Embryonic facial prominence (tissue), 1 donor: ENCODE results near the gene SUGCT.

Experiments used
- DNase-seq: peaks from one replicate; pipeline ENCODE4 v3.0.0-alpha.2; 2016; ENCODE audit errors: extremely low spot score

The SUGCT gene

DNA sequence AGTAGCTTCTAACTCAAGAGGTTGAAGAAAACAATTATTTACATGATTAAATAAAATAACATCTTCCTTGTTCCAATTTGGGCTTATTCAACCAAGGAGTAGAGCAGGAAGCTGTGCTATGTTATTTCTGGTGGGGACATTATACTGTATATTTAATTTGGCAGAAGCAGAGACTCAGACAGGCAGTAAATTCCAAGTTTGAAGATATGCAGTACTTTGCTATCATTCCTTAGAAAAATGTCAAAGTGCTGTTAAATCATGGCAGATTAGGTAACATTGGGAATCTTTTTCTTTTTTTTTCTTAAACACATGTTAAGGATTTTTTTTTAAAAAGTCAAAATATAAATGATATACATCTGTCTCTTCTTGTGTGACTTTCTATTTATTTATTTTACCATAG is 190.1 kb downstream of the SUGCT start:
- DNase-seq = no peak

DNA sequence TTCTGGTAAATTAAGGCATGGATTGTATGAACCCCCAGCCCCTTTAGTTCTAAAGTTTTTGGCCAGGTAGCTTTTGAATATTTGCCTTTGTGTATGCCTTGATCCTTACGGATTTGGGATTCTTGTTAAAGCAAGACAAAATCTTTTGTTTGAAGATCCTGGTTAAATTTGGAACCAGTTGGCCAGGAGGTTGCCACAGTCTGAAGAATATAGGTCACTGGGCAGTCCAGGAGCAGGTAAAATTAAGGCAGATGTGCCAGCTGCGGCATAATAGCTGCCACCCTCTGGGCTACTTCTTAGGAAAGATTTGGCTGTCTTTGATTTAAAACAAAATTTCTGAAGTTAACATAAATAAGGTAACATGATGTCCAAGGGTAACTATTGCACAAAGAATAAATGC is 192.3 kb downstream of the SUGCT start:
- no peak for DNase-seq

DNA sequence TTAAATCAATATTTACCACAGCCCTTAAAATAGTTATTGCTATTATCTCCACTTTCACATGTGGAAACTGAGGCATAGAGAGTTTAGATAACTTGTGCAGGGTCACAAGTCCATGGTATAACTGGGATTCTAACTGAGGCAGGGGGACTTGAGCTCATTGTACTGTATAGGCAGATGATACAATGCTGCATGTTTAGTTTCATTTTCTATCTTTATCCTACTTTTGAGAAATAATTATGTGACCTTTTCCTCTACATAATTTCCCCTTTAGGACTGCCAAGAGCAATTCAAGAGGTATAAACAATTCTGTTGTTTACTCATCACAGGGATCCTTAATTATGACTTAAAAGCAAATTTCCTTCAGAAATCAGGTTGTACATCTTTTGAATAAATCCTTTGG is 193.1 kb downstream of the SUGCT start:
- DNase-seq = no peak

DNA sequence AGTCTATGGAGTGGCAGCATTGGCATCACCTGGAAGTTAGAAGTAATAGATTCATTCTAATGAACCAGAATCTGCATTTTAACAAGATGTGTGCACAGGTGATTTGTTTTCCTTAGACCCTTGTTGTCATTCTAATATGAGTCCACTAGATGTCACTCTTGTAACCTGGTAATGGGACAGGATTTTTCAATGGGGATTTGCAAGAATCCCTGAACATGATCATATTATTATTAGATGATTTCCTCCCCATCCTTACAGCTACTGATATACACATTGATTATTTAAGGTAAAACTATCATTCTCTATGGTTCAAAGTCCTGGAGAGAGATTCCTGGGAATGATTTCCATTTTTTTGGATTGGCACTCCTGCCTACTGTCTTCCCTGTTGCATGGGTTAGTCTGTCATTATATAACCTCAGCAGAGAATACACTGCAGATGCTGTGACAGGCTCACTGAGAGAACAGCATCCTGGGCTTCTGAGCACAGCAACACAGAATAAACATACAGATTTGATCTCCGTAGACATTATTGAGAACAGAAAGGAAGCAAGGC is 194.9 kb downstream of the SUGCT start:
- DNase-seq = peak; percentile 61

DNA sequence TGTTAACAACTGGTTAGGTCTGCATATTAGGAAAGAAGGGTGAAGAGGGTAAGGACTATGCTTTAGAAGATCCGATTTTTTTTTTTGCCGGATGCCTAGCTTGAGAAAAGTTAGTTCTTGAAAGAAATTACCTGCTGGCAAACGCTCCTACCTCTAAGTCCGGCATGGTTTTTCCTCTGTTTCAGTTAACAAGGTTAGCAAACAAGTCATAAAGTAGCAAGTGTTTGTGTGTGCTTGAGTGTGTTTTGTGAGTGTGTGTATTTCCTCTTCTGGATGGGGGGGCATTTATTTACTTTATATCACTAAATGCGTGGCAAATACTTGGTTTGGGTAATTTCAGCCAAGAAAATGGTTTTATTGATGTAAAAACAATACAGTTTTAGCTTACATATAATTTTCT is 195.6 kb downstream of the SUGCT start:
- DNase-seq = no peak

DNA sequence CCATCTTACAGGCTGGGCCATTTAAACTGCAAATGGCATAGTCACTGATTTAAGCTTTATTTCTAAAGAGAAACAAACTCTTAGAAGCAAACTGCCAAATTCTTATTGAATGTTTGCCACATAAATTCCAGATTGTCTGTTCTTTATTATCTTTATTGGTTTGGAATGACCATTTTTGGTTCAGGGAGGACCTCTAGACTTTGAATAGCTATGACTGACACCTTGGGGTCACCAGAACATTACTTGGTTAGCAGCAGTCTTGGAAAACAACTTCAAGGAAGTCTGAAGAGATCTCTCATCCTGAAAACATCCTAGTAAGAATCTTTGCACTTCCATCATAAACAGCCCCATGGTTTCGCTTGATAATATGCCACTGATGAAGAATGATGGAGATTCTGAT is 197.1 kb downstream of the SUGCT start:
- DNase-seq = no peak

DNA sequence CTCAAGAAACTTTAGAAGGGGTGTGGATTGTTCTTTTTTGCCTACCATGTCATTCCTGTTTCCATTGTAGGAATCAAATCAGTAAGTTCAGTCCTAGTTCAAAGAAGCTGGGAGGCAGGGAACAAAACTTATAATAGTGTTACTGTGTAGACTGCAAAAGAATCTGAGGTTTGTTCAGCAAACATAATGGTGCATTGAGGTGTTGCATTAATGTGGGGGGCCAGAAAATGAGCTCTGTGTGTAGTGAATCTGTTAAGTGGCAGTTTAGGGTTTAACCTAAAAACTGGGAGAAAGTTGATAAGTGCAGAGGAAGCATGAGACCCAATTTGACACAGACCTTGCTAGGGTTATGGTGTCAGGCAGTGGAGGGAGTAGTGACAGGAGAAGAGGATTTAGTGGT is 197.7 kb downstream of the SUGCT start:
- no peak for DNase-seq

DNA sequence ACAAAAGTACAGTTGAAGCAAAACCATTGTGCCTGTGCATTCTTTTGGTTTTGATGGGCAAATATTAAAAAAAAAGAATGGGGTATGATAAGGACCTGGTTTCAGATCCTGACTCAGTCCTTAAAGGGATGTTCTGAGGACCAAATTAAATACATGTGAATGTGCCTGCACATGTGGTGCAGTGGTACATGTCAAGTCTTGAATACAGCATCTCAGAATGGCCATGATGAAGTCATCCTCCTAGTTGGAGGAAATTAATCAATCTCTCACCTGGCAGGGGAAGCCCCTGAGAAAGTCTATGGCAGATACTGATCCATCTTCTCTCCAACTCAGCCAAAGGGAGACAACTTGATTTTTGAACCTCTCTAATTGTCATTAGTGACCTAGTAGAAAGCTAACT is 207.0 kb downstream of the SUGCT start:
- no peak for DNase-seq

DNA sequence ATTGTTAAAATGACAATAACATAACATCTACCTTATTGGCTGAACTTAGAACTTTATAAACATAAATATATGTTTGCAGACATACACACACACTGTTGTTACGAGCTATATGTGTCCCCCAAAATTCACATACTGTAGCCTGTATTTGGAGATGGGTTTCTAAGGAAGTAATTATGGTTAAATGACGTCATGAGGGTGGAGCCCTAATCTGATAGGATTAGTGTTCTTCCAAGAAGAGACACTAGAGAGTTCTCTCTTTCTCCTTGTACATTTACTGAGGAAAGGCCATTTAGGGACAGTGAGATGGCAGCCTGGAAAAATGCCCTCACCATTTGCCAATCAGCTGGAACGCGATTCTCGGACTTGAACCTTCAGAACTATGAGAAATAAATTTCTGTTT is 211.7 kb downstream of the SUGCT start:
- DNase-seq = no peak

DNA sequence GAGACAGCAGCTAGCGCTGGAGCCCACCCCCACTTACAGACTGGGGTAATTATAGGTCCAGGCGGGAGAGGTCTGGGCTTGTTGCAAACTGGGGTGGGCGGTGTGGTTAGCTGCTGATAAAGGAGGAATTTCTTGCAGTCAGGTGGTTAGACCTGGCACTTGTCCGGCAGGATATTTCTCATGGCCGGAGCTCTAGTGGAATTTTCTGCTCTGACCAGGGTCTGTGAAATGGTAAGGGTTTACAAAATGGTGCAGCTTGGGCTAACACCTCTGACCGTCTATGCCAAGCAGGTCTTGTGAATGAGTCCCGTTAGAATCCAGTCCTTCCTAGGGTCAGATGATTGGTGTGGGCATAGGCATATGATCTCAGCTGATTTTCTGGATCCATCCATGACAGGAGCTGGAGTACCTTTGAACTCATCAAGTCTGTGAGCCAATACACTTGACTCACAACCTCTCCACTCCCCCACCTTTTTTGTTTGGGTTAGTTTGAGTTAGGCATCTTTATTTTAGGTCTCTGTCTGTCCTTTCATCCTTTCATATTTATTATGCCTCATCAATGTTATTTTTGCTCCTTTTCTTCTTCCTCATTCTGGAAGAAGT is 213.4 kb downstream of the SUGCT start:
- DNase-seq = no peak

DNA sequence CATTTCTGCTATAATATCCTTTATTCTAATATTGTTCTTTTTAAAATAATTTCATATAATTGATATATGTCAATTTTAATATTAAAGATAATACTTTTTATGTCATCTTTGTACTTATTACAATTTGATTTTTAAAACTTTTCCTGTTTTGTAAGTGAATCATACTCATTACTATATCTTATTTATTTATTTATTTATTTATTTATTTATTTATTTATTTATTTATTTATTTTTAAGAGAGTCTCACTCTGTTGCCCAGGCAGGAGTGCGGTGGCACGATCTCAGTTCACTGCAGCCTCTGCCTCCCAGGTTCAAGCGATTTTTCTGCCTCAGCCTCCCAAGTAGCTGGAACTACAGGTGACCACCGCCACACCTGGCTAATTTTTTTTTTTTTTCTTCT is 215.3 kb downstream of the SUGCT start:
- DNase-seq = no peak

DNA sequence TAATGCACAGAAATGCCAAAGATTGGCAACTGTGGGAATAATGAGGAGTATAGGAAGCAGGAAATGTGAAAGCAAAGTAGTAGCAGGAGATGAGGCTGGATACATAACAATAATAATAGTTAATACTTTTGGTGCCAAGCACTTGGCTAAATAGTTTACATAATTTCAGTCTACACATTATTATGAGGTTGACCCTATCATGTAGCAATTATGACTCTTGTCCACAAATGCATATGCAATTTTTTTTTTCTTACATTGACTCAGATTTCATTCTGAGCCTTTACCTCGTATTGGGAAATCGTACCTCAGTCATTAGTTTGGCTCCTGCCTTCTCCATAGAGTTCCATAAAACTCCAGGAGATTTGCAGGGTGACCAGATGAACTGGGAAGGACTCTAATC is 219.9 kb downstream of the SUGCT start:
- no peak for DNase-seq

DNA sequence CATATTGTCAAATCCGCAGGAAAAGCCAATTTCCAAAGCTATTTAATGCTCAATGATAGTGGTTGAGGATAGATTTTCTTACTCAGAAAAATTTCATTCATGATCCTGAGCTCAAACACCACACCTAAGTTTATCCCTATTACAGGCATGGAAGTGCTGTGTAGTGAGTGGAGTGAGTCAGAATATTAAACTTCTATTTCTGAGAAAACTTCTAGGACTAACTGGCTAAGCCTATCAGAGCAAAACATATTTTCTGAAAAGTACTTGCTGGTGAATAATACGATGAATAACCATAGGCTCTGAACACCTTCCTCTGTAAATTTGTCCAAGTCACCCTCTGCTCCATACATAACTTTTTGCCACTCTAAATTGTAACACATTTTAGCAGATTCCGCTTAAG is 221.5 kb downstream of the SUGCT start:
- no peak for DNase-seq

DNA sequence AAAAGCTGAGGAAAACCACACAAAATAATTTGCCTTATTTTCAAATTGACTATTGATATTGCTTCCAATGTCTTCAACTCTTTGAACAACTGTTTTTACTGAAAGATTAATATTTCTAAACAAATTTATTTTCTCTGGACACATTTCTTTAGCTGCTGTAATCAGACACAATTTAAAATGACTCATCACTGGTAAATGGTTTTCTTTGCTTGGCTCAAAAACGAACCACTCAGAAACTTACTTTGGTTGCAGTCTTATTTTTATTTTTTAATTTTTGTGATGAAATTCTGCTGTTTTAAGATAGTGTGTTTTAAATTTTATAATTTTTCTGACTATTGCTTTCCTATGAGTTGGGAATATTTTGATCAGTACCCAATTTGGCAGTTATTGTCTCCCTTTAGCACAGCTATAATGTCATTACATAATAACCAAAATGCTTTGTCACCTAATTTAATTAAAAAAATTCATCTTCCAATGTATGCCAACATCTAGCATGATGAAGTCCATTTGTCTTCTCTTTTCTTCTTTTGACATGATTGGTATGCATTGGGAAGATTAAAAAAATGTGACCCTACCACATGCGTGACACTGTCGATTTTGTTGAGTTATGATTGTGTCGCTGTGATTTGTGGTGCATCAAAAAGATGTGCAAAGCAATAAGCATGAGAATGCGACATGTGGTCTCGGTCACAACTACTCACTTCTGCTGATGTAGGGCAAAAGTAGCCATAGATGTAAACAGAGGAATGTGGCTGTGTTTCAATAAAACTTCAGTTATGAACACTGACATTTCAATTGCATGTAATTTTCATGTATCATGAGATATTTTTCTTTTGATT is 222.3 kb downstream of the SUGCT start:
- DNase-seq = no peak

DNA sequence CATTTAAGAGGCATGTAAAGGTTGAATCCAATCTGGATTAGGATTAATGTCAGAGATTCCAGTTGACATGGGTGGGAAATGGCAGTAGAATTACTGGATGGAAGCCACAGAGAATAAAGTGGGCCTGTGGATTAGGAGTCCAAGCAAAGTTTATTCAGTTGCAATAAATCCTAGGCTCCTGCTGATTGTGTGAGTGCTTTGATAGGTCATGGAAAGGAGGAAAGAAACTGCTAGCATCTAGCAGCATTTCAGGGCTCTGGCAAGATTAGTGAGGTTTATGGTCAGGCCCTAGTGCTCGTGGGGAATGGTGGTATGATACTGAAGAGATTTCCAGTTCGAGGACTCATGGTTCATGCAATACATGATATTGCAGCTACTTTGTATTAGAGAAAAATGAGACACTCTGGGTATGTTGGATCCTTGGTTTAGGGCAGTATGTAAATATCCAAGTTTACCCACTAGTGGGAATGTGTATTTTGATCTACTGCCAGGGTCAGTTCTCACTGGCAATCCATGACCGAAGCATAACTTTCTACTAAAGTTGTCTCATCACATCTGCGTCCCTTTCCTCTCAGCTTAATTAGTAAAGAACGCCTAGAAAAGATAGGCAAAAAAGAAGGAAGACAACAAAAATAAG is 235.0 kb downstream of the SUGCT start:
- no peak for DNase-seq

DNA sequence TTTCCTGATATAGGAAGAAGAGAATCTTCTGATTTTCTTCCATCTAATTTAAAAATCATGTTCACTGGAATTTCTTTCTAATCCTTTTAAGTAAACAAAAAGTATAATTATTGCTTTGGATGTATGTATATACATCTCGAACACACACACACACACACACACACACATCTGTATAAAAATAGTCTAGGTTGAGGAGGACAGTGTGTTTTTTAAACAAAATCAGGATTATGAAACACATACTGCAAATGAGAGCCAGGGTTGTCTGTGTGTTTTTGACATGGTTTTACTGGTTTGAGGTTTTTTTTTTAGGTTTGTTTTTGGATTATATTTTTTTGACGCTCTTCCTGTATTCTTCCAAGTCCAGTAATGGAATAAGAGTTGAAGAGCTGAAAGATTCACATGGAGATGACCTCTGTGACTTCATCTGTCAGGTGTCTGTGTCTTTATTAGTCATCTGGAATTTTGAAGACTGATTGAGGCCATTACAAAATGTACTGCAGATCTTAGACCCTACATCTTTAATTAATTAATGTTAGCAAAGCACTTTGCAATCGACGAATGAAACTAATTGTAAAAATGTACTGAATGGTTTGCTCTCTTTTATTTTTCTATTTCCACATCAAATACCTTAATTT is 237.1 kb downstream of the SUGCT start:
- DNase-seq = no peak

DNA sequence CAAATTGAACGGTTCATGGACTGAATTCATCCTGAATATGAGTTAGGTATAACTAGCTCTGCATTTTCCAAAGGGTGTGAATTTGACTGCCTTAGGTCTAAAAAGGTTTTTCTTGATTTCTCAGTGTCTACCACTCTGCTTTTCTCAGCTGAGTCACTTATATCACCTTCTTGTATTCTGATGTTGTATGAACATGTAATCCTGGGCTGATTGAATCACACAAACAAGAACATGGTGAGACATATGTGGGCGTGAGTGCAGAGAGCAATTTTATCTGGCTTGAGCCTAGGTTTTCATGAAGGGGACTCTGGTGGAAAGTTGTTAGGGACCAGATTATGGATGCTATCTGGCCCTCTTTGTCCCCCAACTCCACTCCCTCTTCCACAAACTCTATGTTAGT is 239.8 kb downstream of the SUGCT start:
- DNase-seq = no peak

DNA sequence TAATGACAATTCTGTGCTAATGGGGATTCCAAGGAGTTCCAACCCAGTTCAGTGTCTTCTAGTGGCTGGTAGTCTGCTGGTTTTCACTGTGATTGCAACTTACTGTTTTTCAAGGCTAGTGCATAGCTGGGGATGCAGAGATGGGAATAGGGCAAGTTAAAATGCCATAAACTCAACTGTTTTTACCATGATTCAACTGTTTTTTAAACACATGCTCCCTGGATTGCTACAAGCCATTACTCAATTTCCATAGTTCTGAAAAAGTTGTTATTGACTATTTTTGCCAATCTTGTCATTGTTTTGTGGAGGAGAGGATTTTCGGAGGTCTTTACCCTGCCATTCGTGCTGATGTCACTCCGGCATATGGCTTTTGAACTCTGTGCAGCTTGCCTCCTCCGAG is 245.3 kb downstream of the SUGCT start:
- DNase-seq = no peak

DNA sequence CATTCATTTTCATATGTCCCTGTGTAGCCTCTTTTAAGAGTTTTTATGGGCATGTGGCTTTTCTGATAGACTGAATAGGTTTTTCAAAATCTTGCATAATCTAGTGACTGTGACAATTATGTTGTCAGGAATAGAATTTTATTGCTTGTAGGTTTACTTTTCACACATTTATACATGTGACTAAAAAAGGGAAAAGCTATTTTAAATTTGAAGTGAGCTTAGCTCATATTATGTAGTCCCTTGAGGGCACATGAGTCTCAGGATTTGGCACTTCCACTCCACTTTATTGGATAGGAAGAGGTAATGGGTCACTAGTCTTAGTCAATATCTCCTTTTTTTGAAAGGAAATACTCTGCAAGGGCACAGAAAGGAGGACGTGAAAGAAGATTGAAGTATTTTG is 247.3 kb downstream of the SUGCT start:
- no peak for DNase-seq

DNA sequence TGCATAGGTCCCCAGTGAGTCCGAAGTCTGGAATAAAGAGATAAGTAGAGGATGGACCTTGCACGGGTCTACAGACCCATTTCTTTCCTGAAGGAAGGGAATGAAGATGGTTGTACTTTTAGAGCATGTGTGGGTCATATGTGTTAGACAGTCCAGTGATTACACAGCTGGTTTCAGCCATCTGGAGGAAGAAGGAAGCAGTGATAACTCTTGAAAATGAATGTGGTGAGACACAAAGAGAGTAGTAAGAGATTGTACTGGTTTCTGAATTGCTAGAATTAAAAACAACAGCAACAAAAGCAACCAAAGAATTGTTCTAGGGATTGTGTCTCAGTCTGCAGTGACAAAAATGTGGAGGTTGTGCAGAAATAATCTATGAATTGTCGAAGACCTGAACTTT is 258.9 kb downstream of the SUGCT start:
- no peak for DNase-seq

DNA sequence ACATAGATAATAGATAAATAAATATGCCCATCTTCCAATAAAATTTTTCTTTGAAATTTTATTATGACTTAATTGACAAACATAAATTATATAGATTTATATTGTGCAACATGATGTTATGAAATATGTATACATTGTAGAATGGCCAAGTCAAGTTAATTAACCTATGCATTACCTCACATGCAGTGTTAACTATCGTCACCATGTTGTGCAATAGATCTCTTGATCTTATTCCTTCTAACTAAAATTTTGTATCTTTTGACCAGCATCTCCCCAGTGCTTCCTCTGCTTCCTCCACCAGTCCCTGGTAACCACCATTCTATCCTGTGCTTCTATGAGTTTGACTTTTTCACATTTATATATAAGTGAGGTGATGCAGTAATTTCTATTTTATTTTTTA is 259.6 kb downstream of the SUGCT start:
- no peak for DNase-seq

DNA sequence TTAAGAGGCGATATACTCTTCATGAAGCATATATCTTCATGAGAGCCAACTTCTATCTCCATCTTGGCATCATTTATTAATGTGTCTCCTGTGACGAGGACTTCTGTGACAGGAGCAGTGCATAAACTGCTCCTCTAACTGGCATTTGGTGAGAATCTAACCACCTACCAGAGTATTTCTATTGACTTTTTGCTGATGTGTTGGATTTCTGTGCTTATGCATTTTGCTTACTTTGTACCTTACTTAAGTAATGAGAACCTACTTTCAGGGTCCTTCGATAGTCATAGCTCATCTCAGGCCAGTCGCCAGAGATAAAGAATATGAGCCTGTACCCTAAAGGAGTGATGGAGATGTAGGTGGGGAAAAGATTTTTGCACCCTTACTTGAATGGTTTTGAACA is 265.7 kb downstream of the SUGCT start:
- DNase-seq = no peak
